HG02763 (cell line): ENCODE data around the gene PLSCR2.
"Not testable (repeated sequence)": the region's sequence is repeated elsewhere in the genome, so short reads cannot be mapped to it uniquely, and the experiment has no call there.

ENCODE experiments used
- ATAC-seq: cut with Tn5 transposase; IDR thresholded peaks from one replicate; pipeline ENCODE4 v1.9.1; 2021; ENCODE audit warnings: mild to moderate bottlenecking, moderate library complexity; ENCODE audit not compliant: unreplicated experiment

PLSCR2 gene

DNA sequence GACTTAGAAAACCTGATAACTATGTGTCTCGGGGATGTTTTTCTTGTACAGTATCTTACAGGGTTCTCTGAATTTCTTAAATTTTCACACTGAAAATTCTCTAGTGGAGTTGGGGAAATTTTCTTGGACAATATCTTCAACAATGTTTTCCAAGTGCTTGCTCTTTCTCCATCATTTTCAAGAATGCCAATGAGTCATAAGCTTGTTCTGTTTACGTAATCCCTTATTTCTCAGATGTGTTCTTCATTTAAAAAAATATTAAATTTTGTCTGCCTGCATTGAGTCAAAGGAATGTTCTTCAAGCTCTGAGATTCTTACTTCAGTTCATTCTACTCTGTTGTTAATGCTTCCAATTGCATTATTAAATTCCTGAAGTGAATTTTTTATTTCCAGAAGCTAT is 21.9 kb upstream of the PLSCR2 start:
- ATAC-seq, result no peak

DNA sequence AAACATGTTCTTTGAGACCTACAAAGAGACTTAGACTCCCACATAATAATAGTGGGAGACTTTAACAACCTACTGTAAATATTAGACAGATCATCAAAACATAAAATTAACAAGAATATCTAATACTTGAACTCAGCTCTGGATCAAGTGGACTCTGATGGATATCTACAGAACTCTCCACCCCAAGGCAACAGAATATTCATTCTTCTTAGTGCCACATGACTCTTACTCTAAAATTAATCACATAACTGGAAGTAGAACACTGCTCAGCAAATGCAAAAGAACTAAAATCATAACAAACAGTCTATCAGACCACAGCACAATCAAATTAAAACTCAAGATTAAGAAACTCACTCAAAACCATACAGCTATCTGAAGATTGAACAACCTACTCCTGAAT is 15.9 kb upstream of the PLSCR2 start:
- ATAC-seq, result no peak

DNA sequence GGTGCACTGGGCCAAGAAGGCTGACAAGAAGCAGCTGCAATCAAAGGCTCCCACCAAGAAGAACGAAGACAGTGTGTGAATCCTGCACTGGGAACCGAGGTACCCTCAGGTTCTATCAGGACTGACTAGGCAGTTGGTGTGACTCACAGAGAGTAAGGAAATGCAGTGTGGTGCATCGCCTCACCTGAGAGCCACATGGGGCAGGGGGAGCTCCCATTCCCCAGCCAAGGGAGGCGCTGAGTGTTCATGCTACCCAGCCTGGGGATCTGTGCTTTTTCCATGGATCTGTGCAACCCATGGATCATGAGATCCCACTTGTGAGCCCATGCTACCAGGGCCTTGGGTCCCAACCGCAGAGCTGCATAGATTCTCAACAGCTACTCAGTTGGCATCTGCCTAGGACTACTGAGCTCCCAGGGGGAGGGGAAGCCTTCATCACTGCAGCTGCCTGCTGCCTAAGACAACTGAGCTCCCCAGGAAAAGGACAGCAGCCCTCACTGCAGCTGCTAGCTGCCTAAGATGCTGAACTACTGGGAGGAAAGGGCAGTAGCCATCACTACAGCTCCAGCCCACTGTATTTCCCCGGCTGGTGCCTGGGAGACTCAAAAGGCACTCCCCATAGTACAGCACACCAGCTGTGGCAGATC is 6.9 kb upstream of the PLSCR2 start:
- no peak for ATAC-seq

DNA sequence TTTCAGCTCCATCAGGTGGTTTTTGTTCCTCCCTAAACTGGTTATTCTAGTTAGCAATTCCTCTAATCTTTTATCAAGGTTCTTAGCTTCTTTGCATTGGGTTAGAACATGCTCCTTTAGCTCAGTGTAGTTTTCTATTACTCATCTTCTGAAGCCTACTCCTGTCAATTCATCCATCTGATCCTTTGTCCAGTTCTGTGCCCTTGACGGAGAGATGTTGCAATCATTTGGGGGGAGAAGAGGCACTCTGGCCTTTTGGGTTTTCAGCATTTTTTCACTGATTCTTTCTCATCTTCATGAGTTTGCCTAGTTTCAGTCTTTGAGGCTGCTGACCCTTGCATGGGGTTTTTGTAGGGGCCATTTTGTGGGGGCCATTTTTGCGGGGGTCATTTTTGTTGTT is 5.6 kb upstream of the PLSCR2 start:
- ATAC-seq, result not testable (repeated sequence)

GRCh38 chr3:146473726-146474125 is 4.4 kb upstream of the PLSCR2 start:
- no peak for ATAC-seq

DNA sequence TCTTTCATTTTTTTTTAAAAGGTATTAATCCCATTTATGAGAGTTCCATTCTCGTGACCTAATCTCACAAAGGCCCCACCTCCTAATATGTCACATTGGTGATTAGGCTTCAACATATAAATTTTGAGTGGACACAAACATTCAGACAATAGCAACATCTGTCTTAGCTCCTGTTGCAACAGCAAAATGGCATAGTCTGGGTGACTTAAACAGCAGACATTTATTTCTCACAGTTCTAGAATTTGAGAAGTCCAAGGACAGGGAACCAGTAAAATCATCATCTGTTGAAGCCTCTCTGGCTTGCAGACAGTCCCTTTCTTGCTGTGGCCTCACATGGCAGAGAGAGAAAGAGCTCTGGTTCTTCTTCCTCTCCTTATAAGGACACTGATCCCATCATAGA is 3.2 kb upstream of the PLSCR2 start:
- ATAC-seq, result no peak

- no peak for ATAC-seq
Observed at GRCh38 chr3:146471012-146471411, 1.7 kb upstream of the PLSCR2 start.

- ATAC-seq, result no peak
Observed at GRCh38 chr3:146470425-146470990, 1.1 kb upstream of the PLSCR2 start.

- ATAC-seq, result no peak
Observed at GRCh38 chr3:146468671-146469149, 651 bp downstream of the PLSCR2 start.

GRCh38 chr3:146468234-146468633 is 1.1 kb downstream of the PLSCR2 start:
- no peak for ATAC-seq

DNA sequence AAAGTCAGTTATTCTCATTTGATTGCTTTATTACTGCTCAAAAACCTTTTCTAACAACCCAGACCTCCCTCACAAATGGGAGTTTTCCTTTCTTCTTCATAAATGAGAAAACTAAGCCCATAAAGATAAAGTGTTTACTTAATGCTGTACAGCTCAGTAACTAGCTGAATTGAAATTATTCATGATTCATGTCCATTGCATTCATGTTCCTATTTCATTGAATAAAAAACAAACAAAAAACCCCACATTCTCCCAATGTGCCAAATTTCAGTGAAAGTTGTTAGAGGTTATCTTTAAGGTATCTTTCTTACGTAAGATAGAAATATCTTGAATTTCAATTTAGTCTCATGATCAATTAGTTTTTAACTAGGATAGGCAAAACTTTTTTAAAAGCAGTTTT is 2.8 kb downstream of the PLSCR2 start:
- no peak for ATAC-seq

- no peak for ATAC-seq
Observed at GRCh38 chr3:146465693-146466465, 3.5 kb downstream of the PLSCR2 start.

- no peak for ATAC-seq
Observed at GRCh38 chr3:146464783-146465182, 4.6 kb downstream of the PLSCR2 start.

DNA sequence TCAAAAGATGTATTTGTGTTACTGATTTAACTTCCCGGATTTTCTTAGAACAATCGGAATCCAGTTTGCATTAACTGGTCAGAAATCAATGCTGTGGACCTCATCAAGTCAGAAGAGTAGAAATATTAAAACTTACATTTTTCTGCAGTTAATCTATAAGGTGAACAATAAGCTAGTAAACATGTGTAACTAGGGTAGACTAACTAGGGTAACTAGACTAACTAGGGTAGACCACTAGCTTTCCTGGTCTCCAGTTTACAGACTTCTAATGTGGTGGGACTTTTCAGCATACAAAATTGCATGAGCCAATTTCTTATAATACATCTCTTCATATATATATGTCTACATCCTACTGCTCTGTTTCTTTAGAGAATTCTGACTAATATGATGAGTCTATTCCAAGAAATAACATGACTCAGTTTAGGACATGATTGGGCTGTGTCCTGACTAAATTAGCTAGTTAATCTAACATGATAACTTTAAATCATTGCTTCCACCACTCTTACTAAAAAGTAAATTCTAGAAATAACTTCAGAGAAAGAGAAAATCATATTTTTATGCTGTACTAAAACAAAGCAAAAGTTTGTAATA is 5.3 kb downstream of the PLSCR2 start:
- no peak for ATAC-seq

DNA sequence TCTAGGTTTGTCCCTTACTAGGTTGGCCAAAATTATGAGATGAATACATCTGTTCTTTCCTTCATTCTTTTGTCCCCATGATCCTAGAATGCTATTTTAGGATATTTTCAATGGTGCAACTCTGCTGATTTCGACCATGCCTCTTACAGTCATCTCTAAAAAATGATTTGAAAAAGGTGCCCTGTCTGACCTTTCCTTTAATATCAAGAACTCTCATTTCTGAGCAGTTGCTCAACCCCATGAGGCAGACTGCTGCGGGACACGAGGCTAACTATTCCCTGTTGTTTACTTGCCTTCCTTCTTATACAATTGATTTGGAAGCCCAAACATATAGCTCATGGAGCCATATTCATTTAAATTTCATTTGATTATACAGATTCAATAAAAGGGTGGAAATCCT is 14.6 kb downstream of the PLSCR2 start:
- ATAC-seq, result no peak

- ATAC-seq, result no peak
Observed at GRCh38 chr3:146449613-146450012, 19.7 kb downstream of the PLSCR2 start.

DNA sequence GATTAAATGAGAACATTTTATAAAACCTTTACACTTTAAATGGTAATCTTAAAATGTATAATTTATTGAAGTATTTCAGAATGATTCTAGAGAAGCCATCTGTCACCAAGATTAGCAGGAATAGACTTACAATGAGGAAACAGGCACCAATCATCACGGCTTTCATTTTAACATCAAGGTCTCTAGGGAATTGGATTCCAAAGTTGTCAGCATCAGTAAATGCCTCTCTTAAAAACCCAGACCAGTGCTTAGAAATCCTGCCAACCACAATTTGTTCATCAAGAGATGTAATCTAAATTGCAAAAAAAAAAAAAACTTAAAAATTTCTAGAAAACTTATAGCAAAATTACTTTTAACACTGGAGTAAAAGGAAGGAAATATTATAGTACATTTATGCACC is 20.3 kb downstream of the PLSCR2 start:
- ATAC-seq, result no peak

GRCh38 chr3:146446026-146446425 is 23.3 kb downstream of the PLSCR2 start:
- no peak for ATAC-seq

GRCh38 chr3:146440310-146440709 is 29.1 kb downstream of the PLSCR2 start:
- ATAC-seq, result not testable (repeated sequence)

- no peak for ATAC-seq
Observed at GRCh38 chr3:146432066-146432465, 37.3 kb downstream of the PLSCR2 start.

DNA sequence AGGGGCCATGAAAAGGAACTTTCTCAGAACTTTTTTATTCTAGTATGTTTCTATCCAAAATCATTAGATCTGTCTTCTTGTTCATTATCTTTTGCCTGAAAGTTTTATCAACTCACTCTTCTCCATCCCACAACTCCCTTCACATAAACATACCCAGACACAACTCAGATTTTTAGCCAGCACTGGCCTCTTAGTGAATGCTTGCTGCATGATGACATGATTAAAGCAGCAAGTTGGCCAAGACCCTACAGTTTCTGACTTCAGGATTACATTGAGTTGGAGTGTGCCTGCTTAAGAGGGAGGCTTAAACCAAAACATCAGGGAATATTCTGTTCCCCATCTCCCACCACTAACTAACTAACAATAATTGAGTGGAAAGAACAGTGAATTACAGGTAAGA is 38.1 kb downstream of the PLSCR2 start:
- ATAC-seq, result no peak

GRCh38 chr3:146425341-146425740 is 44.0 kb downstream of the PLSCR2 start:
- no peak for ATAC-seq
